Prostate gland (tissue), 2 donors: ENCODE data around the gene KCNJ6.

Experiments used
- CTCF ChIP-seq, 4 experiments: fragments of 200-600 bp in 2 of 4; fragments of 450-650 bp in 2 of 4; sonication (generic) in 2 of 4; IDR thresholded peaks; 1 replicate in 3 of 4; 2 replicates in 1 of 4; pipeline ENCODE4 v1.5.1; 2016 to 2019; ENCODE audit warnings: antibody characterized with exemption in 4 of 4, mild to moderate bottlenecking in 2 of 4, moderate library complexity in 2 of 4
- POLR2AphosphoS5 ChIP-seq: sonication (generic); formaldehyde crosslinking; IDR thresholded peaks from one replicate; pipeline ENCODE4 v1.6.1; 2017; ENCODE audit warnings: antibody characterized with exemption

GRCh38 chr21:37939838-37940237 lies 23.6 kb upstream of the KCNJ6 start:
- TF ChIP-seq CTCF (IDR thresholded peaks at IDR 0.05) (no peak), POLR2AphosphoS5 (no peak)
